Hepatic stellate cell (primary cell): ENCODE data around the gene ERBB4.

ENCODE experiments used
- DNase-seq: peaks from one replicate; pipeline ENCODE4 v3.0.0; 2011; ENCODE audit warnings: low spot score

ERBB4 gene

GRCh38 chr2:211996857-211997256 lies 541.7 kb downstream of the ERBB4 start:
- DNase-seq, result no peak

DNA sequence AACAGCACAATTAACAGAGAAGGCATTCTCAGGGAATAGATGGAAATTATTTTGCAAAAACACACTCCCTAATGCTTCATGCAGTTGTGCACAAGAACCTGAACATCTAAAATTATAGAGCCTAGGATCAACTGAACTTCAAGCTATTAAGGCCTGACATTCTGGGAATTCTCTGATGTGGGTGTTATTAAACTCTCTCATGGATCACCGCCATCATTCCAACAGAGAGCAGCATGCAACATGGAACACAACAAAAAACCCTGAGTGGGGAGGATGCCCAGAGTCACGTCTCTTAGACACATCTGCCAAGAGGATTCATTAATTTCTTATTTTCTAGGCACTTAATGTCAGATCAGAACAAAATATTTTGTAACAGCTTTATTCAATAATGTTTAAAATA lies 543.8 kb downstream of the ERBB4 start:
- DNase-seq, result no peak

GRCh38 chr2:211990335-211990734 lies 548.3 kb downstream of the ERBB4 start:
- DNase-seq, result no peak

- DNase-seq, result no peak
Measured at GRCh38 chr2:211986313-211986712, 552.3 kb downstream of the ERBB4 start.

DNA sequence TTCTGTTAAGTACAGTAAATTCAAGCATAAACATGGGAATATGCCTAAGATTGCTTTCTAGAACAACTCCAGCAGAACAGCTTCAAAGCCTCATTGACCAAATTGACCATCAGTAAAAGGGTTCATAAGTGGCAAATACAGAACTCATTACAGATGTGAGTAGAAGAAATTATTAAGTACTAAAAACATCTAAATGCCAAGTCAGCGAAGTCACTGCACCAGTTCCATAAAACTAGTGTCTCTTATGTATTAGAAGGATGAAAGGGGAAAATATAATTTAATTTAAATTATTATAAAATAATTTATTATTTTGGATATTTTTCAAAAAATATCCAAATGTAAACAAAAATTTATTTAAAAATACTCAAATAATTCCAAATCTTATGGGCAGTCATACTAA lies 553.2 kb downstream of the ERBB4 start:
- no peak for DNase-seq

GRCh38 chr2:211982162-211982561 lies 556.4 kb downstream of the ERBB4 start:
- no peak for DNase-seq

DNA sequence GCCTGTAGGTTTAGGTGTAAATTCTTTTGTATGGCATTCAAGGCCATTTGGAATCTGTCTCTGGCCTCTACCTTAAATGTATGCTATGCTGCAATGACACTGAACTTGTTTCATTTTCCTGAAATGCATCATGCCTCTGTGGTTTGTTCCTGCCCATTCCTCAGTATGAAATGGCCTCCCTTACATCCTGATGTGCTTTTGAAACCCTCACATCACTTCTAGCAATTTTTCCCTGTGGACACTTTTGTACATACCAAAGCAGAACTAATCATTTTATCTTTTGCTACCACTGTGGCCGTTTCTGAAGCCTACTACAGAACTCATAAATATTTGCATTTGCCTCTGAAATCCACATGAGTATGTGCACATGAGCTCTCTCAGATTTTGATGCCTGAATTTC lies 557.2 kb downstream of the ERBB4 start:
- no peak for DNase-seq

- no peak for DNase-seq
Measured at GRCh38 chr2:211976076-211976475, 562.5 kb downstream of the ERBB4 start.

DNA sequence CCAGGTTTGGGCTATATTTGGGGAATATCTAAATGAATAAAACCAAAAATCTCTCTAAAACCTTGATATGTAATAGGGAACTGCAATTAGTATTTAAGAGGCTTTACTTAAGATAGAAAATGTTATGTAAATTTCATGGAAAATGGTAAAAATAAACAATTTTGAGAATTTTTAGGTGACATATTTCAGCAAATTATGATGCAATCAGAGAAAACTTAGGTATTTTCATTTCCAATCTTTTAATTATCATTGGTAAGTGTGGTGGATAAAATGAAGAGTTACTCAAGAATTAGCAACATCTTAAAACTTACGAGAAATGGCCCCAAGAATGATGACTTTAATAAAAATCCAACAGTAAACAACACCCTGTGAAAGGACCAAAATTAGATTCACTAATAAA lies 571.4 kb downstream of the ERBB4 start:
- no peak for DNase-seq

GRCh38 chr2:211963969-211964368 lies 574.6 kb downstream of the ERBB4 start:
- no peak for DNase-seq

DNA sequence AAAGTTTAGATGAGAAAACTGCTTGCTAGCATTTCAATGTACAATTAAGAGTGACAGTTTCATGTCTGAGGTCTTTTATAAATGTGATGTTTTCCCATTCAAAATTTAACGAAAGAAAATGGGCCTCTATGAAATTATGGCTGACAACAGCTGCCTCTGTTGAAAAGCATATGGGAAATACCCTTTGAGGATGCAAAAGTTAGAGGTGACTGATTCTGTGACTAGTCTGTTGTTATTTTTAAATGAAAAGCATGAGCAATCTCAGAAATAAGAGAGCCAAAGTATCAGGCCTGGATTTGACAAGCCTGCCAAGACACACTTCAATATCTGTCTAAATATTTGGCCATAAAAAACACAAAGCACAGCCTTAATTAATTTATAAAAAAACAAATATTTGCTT lies 580.8 kb downstream of the ERBB4 start:
- no peak for DNase-seq

DNA sequence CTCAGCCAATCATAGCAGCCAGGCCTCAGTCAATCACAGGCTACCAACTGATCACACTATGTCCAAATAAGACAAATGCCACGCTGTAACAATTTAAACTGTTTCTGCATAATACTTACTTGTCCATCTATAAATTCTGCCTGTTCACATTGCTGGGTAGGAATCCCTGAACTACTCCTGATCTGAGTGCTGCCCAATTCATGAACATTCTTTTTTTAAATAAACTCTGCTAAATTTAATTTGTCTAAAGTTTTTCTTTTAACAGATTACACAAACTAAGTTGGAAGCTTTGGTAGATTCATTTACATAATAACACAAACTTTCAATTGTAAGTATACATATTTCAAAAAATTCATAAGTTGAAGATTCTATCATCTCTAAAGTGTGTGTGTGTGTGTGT lies 583.0 kb downstream of the ERBB4 start:
- DNase-seq, result no peak

DNA sequence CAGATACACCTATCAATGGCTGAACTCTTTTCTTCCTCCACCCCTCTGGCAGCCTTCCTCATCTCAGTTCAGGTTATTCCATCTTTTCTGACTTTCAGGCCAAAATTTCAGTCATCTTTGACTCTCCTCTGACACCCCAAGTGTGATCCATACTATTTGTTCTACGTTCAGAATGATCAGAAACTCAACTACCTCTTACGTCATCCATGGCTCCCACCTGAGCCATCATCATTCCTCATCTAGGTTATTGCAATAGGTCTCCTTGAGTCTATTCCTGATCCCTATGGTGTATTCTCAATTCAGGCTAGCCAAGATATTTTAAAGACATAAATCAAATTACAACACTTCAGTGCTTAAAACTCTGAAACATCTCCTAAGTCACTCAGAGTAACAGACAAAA lies 589.7 kb downstream of the ERBB4 start:
- no peak for DNase-seq

GRCh38 chr2:211946960-211947359 lies 591.6 kb downstream of the ERBB4 start:
- DNase-seq, result no peak

DNA sequence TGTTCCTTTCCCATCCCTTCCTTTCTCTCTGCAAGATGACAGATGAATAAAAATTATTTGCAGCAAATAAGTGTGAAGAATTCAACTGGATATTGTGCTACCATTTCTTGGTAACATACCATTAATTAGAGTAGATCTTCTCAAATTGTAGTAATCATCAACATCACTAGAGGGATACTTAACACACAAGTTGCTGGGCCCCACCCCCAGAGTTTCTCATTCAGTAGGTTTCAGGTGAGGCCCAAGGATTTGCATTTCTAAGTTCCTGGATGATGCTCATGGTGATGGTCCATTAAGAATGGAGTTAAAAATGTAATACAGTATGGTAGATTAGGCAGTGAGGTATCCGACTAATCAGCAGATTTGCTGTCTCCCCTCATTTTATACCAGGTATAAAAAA lies 594.0 kb downstream of the ERBB4 start:
- no peak for DNase-seq

DNA sequence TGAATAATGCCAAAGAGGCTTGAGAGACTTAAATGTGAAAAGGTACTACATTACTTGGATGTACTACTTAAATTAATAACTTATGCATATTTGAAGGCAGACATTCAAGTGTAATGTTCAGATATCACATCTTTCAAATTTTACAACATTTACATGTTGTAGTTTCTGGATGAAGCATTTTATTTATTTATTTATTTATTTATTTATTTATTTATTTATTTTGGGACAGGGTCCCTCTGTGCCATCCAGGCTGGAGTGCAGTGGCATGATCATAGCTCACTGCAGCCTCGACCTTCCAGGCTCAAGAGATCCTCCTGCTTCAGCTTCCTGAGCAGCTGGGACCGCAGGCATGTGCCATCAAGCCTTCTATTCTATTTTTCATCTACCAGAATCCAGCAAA lies 596.4 kb downstream of the ERBB4 start:
- DNase-seq, result no peak

DNA sequence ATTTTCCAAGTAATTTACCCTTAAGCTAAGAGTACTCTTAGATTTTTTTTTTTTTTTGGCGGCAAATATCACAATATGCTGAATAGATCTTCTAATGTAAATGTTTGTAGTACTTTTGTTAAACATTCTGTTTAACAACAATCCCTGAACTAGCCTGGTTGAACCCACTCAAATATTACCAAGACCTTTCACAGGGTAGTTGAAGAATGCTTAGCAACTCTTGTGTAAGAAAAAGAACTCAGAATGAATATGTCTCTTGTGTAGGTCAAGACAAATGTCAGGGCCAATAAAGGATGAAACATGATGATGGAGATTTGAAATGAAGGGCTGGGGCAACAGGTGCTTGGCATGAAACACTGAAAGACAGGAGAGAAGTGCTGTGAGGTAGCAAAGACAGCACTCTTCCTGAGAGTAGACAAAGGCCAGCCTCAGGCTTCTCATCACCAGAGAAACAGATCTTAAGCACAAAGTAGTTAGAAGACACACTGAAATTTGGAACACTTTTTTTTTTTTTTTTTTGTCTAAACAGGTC lies 597.3 kb downstream of the ERBB4 start:
- DNase-seq, result no peak

- no peak for DNase-seq
Measured at GRCh38 chr2:211939177-211939576, 599.4 kb downstream of the ERBB4 start.

DNA sequence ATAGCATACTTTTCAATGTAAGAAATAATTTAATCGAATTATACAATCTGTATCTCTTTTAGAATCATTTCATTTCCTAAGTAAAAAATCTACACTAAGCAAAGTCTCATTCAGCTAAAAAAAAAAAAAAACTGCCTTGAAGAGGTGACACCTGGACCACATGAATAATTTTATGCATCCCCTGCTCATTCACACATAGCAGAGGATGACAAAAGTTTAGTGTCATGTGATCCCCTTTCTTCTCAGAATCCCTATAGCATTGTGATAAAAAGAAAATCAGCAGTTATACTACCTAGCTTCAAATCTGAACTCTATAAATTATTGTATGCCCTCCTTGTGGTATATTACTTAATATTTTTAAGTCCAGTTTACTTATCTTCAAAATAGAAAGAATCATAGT lies 603.8 kb downstream of the ERBB4 start:
- no peak for DNase-seq

GRCh38 chr2:211931314-211931713 lies 607.3 kb downstream of the ERBB4 start:
- DNase-seq, result no peak

DNA sequence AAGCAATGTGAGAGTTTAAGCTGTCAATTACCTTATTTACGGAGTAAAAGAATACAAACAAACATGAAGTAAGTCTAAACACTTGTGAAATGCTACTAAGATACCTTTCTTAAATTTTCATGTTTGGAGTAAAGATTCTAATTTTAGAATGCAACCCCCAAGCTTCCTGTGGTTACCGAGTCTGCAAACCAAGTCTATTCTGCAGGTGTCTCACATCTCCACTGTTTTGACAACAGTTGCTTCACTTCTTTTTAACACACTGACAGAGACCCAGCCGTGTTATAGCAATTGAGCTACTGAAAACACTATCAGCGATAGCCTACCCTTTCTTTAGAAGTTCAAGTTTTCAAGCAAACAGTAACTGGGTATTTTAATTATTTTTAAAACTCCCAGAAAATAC lies 608.3 kb downstream of the ERBB4 start:
- DNase-seq, result no peak

DNA sequence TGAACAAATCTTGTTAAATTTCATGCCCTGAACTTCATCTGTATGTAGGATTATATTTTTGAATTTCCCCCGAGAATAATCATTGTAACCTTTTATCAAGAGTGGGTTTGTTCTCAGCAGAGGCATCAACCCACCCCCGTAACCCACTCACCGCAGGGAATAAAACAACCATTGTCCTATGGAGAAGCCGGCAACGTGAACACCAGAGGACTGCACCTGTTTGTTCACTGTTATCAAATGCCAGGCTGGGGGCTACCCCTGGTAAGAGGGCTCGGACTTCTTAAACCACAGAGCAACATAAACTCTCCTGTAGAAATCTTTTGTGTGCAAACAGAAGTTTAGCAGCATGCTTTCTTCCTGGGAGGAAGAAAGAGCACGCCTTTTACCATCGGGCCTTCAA lies 610.4 kb downstream of the ERBB4 start:
- DNase-seq, result no peak

DNA sequence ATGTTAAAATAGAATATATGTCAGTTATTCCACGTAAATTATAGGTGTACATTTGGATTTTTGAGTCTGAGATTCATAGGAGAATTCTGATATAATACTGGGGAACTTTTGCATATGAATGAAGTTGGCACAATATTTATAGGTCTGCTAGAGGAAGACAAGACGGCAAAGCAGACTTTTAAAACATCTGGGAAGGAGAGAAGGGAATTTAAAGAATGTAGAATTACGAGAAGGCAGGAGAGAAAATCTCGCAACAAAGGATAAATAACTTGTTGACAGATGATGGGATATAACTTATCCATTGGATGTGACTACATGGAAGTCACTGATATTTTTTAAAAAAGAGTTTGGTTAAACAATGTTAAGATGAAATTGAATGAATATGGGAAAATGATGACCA lies 615.6 kb downstream of the ERBB4 start:
- no peak for DNase-seq

DNA sequence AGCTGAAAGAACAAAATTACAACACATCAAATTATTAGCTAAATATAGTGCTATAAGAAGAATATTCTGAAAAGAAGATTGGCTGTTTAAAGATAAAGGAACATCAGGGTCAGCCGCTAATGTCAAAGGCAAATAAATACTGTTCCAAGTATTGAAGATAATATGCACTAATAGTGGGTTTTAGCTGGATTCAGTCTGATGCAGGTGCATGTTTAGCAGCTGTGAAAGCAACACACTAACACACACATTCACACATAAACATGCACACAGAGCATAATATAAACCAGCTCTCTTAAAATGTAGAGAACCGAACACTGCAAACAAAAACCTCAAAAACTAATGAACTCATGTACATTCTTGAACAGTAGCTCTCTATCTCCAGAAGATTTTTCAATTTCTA lies 634.6 kb downstream of the ERBB4 start:
- no peak for DNase-seq

- DNase-seq, result no peak
Measured at GRCh38 chr2:211901226-211901846, 637.3 kb downstream of the ERBB4 start.
